ENCODE data around the gene RALGPS1.

RALGPS1 gene

GRCh38 chr9:127022913-127023660 lies 108.5 kb downstream of the RALGPS1 start:
- no peak for DNase-seq

- no peak for DNase-seq
Observed at GRCh38 chr9:127025042-127025441, 110.5 kb downstream of the RALGPS1 start.

- no peak for DNase-seq
Observed at GRCh38 chr9:127027694-127028093, 113.1 kb downstream of the RALGPS1 start.

GRCh38 chr9:127029548-127029947 lies 115.0 kb downstream of the RALGPS1 start:
- no peak for DNase-seq

- DNase-seq = no peak
Observed at GRCh38 chr9:127030814-127031740, 116.5 kb downstream of the RALGPS1 start.

- no peak for DNase-seq
Observed at GRCh38 chr9:127032256-127032655, 117.7 kb downstream of the RALGPS1 start.

- no peak for DNase-seq
Observed at GRCh38 chr9:127033061-127033460, 118.5 kb downstream of the RALGPS1 start.

GRCh38 chr9:127033789-127034188 lies 119.2 kb downstream of the RALGPS1 start:
- no peak for DNase-seq

GRCh38 chr9:127034691-127035090 lies 120.1 kb downstream of the RALGPS1 start:
- DNase-seq = no peak

GRCh38 chr9:127035423-127035822 lies 120.8 kb downstream of the RALGPS1 start:
- DNase-seq = no peak

- DNase-seq = no peak
Observed at GRCh38 chr9:127035948-127036347, 121.4 kb downstream of the RALGPS1 start.

- DNase-seq = no peak
Observed at GRCh38 chr9:127036437-127036836, 121.9 kb downstream of the RALGPS1 start.

- DNase-seq = no peak
Observed at GRCh38 chr9:127038531-127038930, 123.9 kb downstream of the RALGPS1 start.

GRCh38 chr9:127039492-127039891 lies 124.9 kb downstream of the RALGPS1 start:
- DNase-seq = no peak

GRCh38 chr9:127045148-127045547 lies 130.6 kb downstream of the RALGPS1 start:
- DNase-seq = no peak

GRCh38 chr9:127047971-127048370 lies 133.4 kb downstream of the RALGPS1 start:
- no peak for DNase-seq

- DNase-seq = peak; percentile 28
Observed at GRCh38 chr9:127049044-127049443, 134.5 kb downstream of the RALGPS1 start.

- no peak for DNase-seq
Observed at GRCh38 chr9:127049581-127049980, 135.0 kb downstream of the RALGPS1 start.

GRCh38 chr9:127050152-127050551 lies 135.6 kb downstream of the RALGPS1 start:
- no peak for DNase-seq

GRCh38 chr9:127050591-127051001 lies 136.0 kb downstream of the RALGPS1 start:
- DNase-seq = no peak

- DNase-seq = no peak
Observed at GRCh38 chr9:127051881-127052595, 137.5 kb downstream of the RALGPS1 start.

GRCh38 chr9:127053057-127053821 lies 138.7 kb downstream of the RALGPS1 start:
- DNase-seq = no peak
